Testis (tissue), 3 donors: ENCODE measurements around the gene HSD17B12. TPM values are rescaled to one million over a fixed set of nuclear protein-coding genes. Genes with fewer than 3 reads are reported as not detected.

Experiments
- DNase-seq: peaks from one replicate; pipeline ENCODE4 v3.0.0-alpha.2; 2019
- H3K27ac ChIP-seq, 2 donors: fragments of 200-600 bp; sonication (generic); one replicate each; pipeline ENCODE4 v1.5.1; 2019
- H3K27me3 ChIP-seq: fragments of 200-600 bp; sonication (generic); one replicate; pipeline ENCODE4 v1.5.1; 2019
- H3K36me3 ChIP-seq: fragments of 200-600 bp; sonication (generic); one replicate; pipeline ENCODE4 v1.5.1; 2017; ENCODE audit warnings: low read depth; ENCODE audit errors: missing control alignments
- H3K4me1 ChIP-seq: fragments of 200-600 bp; sonication (generic); one replicate; pipeline ENCODE4 v1.5.1; 2019
- H3K4me3 ChIP-seq, 2 donors: fragments of 200-600 bp; sonication (generic); one replicate each; pipeline ENCODE4 v1.5.1; 2017 to 2019
- H3K9me3 ChIP-seq: fragments of 200-600 bp; sonication (generic); one replicate; pipeline ENCODE4 v1.5.1; 2017
- POLR2A ChIP-seq: fragments of 450-650 bp; IDR thresholded peaks from one replicate; pipeline ENCODE4 v1.6.1; 2017; ENCODE audit warnings: antibody characterized with exemption, mild to moderate bottlenecking, moderate library complexity
- WGBS, 2 donors: methylation state at CpG; one replicate each; pipeline ENCODE4 v1.1.5; 2018; 5-methylcytosine and 5-hydroxymethylcytosine counted together
- intact Hi-C: fragments of 100-400 bp; cut with DNase I; formaldehyde crosslinking; loops from one replicate; pipeline ENCODE4 v1.15.1; 2023; ENCODE audit warnings: low total_unique reads
- polyA plus RNA-seq: library from polyadenylated mRNA; stranded (reverse); fragments of 350-450 nt; fragmentation: Illumina TruSeq; extraction: RNeasy Lipid Tissue Mini Kit (QIAGEN cat#74804); gene quantifications from one replicate; pipeline ENCODE4 v1.2.3, GENCODE V29; 2014; ENCODE audit warnings: low read depth, low replicate concordance; ENCODE audit not compliant: insufficient read depth
- total RNA-seq, 2 donors: library from RNA; depleted of rRNA; stranded (reverse); fragments of >200 nt; gene quantifications; one replicate each; pipeline ENCODE4 v1.2.3, GENCODE V29; 2016
- TF ChIP-seq, protein P1 (sequence below), 3 experiments: fragments of 450-650 bp in 2 of 3; fragments of 200-600 bp in 1 of 3; sonication (generic) in 1 of 3; IDR thresholded peaks; one replicate each; pipeline ENCODE4 v1.5.1; 2016 to 2019; ENCODE audit warnings: antibody characterized with exemption in 3 of 3, mild to moderate bottlenecking in 2 of 3, moderate library complexity in 1 of 3

Gene HSD17B12
- total and polyA plus RNA-seq, 3 donors from 2014 or later = 59.6 to 113 (median 93.5) TPM

DNA sequence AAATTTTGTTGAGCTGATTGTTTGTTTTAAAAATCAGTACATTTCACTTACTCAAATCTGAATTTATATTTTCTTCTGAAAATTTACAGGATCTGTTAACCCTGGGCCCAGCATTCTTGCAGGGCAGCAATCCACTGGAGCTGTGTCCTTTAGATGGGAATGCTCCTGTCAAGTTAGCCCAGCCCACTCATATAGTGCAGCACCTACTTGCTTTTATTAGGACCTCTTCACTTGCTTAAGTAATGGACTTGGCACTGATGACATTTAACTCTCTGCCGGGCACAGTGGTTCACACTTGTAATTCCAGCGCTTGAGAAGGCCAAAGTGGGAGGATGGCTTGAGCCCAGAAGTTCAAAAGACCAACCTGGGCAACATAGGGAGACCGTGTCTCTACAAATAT is 89.6 kb downstream of the HSD17B12 start:
- Histone ChIP-seq H3K4me1 (no peaks in the 10 kb centered on the region), H3K27ac (no peak overlapping the region), H3K4me3 (no peak overlapping the region), H3K27me3 (no peaks in the 10 kb centered on the region), H3K36me3 (no peaks in the 10 kb centered on the region), H3K9me3 (no peaks in the 10 kb centered on the region)
- DNase-seq = no peak
- intact Hi-C loops = no loop called here
- TF ChIP-seq, protein P1, sequence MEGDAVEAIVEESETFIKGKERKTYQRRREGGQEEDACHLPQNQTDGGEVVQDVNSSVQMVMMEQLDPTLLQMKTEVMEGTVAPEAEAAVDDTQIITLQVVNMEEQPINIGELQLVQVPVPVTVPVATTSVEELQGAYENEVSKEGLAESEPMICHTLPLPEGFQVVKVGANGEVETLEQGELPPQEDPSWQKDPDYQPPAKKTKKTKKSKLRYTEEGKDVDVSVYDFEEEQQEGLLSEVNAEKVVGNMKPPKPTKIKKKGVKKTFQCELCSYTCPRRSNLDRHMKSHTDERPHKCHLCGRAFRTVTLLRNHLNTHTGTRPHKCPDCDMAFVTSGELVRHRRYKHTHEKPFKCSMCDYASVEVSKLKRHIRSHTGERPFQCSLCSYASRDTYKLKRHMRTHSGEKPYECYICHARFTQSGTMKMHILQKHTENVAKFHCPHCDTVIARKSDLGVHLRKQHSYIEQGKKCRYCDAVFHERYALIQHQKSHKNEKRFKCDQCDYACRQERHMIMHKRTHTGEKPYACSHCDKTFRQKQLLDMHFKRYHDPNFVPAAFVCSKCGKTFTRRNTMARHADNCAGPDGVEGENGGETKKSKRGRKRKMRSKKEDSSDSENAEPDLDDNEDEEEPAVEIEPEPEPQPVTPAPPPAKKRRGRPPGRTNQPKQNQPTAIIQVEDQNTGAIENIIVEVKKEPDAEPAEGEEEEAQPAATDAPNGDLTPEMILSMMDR (IDR thresholded peaks at IDR 0.05) = no peak
- no peak for TF ChIP-seq POLR2A
- WGBS, 2 donors = 74 to 92% methylated on average over 3 of the region's 3 CpGs

DNA sequence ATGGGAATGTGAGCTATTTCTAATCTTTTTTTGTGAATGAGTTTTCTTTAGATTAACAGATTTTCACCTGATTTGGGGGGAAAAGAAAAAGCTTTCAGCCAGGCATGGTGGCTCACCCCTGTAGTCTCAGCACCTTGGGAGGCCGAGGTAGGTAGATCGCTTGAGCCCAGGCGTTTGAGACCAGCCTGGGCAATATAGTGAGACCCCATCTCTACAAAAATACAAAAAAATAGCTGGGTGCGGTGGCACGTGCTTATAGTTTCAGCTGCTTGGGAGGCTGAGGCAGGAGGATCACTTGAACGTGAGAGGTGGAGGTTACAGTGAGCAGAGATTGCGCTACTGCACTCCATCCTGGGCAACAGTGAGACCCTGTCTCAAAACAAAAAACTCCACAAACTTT is 92.2 kb downstream of the HSD17B12 start:
- no peak for DNase-seq
- Histone ChIP-seq H3K4me1 (no peaks in the 10 kb centered on the region), H3K27ac (no peak overlapping the region), H3K27me3 (no peaks in the 10 kb centered on the region), H3K36me3 (no peaks in the 10 kb centered on the region), H3K4me3 (no peak overlapping the region), H3K9me3 (no peaks in the 10 kb centered on the region)
- WGBS, 2 donors = 92 to 94% methylated on average over 7 of the region's 7 CpGs
- no peak for TF ChIP-seq POLR2A
- TF ChIP-seq, protein P1 (IDR thresholded peaks at IDR 0.05) = no peak
- intact Hi-C loops = no loop called here

DNA sequence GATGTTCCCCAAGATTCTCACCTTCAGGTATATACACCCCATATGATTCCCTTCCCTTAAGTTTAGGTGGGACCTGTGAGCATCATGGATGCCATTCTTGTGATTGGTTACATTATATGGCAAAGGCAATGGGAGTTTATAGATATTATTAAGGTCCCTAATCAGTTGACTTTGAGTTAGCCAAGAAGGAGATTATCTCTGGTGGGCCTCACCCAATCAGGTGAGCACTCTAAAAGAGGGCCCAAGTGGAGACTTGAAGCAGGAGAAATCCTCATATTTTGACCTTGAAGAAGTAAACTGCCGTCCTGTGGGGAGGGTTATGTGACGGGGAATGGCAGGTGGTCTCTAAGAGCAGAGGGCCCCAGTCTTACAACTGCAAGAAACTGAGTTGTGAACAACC is 94.2 kb downstream of the HSD17B12 start:
- no peaks in the 10 kb centered on the region for H3K9me3 ChIP-seq
- 87 to 97% methylated on average over 2 of the region's 2 CpGs for WGBS, 2 donors
- intact Hi-C loops = no loop called here
- H3K27me3 ChIP-seq = no peaks in the 10 kb centered on the region
- DNase-seq = no peak
- no peak overlapping the region for H3K4me3 ChIP-seq
- TF ChIP-seq, protein P1 (IDR thresholded peaks at IDR 0.05) = no peak
- no peak for TF ChIP-seq POLR2A
- no peak overlapping the region for H3K27ac ChIP-seq
- no peaks in the 10 kb centered on the region for H3K4me1 ChIP-seq
- no peaks in the 10 kb centered on the region for H3K36me3 ChIP-seq

DNA sequence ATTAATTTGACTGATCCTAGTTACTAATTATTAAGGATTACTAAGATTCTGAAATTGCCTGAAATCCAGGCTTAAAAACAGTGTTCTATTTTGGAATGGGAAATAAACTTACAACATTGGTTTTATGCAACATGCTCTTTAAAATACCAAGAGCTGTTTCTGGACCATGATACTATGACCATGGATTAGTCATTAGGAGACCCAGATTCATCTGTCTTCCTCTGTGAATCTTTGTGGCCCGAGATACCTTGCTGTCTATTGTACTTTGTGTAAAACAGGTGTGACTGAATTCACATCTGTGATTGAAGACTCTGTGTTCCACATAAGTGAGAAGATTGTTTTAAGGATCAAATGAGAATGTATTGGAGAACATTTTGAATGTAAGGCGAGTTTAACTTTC is 98.8 kb downstream of the HSD17B12 start:
- 91 to 96% methylated on average over 2 of the region's 2 CpGs for WGBS, 2 donors

DNA sequence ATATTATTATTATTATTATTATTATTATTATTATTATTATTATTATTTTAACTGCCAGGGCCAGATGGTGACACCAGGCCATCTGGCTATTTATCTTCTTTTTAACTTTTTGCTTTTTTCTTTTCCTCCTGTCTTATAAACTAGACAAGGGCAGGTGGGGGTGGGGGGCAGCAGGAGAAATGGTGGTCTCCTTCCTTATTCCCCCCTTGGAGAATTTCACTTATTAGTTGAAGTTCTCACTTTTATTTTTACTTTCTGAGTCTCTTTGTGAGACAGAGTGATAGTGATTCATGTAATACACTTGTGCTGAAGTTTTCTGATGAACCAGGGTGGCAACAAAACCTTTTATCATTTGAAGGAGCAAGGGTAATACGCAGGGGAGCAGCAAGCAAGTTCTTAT is 103.8 kb downstream of the HSD17B12 start:
- WGBS, 2 donors = 89 to 92% methylated on average over 1 of the region's 1 CpG
- intact Hi-C loops = no loop called here
- Histone ChIP-seq H3K9me3 (no peaks in the 10 kb centered on the region), H3K4me3 (no peak overlapping the region), H3K27me3 (no peaks in the 10 kb centered on the region), H3K36me3 (no peaks in the 10 kb centered on the region), H3K27ac (no peak overlapping the region), H3K4me1 (no peaks in the 10 kb centered on the region)
- DNase-seq = no peak
- TF ChIP-seq, protein P1 (IDR thresholded peaks at IDR 0.05) = no peak

More for the DNA sequence above, 98.8 kb downstream of the HSD17B12 start:
- no peak for DNase-seq
- Histone ChIP-seq H3K27ac (no peak overlapping the region), H3K27me3 (no peaks in the 10 kb centered on the region), H3K4me1 (no peaks in the 10 kb centered on the region), H3K4me3 (no peak overlapping the region), H3K36me3 (no peaks in the 10 kb centered on the region), H3K9me3 (no peaks in the 10 kb centered on the region)
- TF ChIP-seq POLR2A = no peak
- TF ChIP-seq, protein P1 (IDR thresholded peaks at IDR 0.05) = no peak
- intact Hi-C loops = no loop called here
